COLO829 (cell line): ENCODE data around the gene RNF207.

Source experiments
- DNase-seq: peaks from one replicate; pipeline ENCODE4 v3.0.0; 2012; ENCODE audit warnings: low spot score

Gene RNF207

GRCh38 chr1:6234502-6235295 lies 28.8 kb downstream of the RNF207 start:
- DNase-seq: no peak

- no peak for DNase-seq
Observed at GRCh38 chr1:6235296-6235677, 29.4 kb downstream of the RNF207 start.

GRCh38 chr1:6237093-6237492 lies 31.2 kb downstream of the RNF207 start:
- DNase-seq: no peak

GRCh38 chr1:6239213-6239752 lies 33.4 kb downstream of the RNF207 start:
- no peak for DNase-seq

GRCh38 chr1:6239950-6240768 lies 34.2 kb downstream of the RNF207 start:
- DNase-seq: no peak

- DNase-seq: no peak
Observed at GRCh38 chr1:6241107-6241886, 35.4 kb downstream of the RNF207 start.

GRCh38 chr1:6241887-6242740 lies 36.2 kb downstream of the RNF207 start:
- no peak for DNase-seq

- no peak for DNase-seq
Observed at GRCh38 chr1:6243053-6243834, 37.3 kb downstream of the RNF207 start.

- no peak for DNase-seq
Observed at GRCh38 chr1:6243993-6244392, 38.1 kb downstream of the RNF207 start, which contains the start of gene HES3. HES3 (plus strand) TSS chr1:6244179; CDS start chr1:6244366, 187 bp downstream.

- DNase-seq: no peak
Observed at GRCh38 chr1:6244401-6245049, 38.6 kb downstream of the RNF207 start.

- peak; percentile 65 for DNase-seq
Observed at GRCh38 chr1:6245086-6245868, 39.4 kb downstream of the RNF207 start.

- DNase-seq: no peak
Observed at GRCh38 chr1:6245869-6246496, 40.1 kb downstream of the RNF207 start.

- DNase-seq: peak; percentile 58
Observed at GRCh38 chr1:6246497-6247467, 40.9 kb downstream of the RNF207 start.

GRCh38 chr1:6247651-6248050 lies 41.7 kb downstream of the RNF207 start:
- no peak for DNase-seq

- no peak for DNase-seq
Observed at GRCh38 chr1:6248161-6248776, 42.4 kb downstream of the RNF207 start.

- DNase-seq: no peak
Observed at GRCh38 chr1:6248932-6249738, 43.2 kb downstream of the RNF207 start.
